Body of pancreas (tissue), 4 donors: ENCODE data around the gene OR7A17.

Experiments used
- POLR2A ChIP-seq, 3 donors: fragments of 450-650 bp; IDR thresholded peaks; one replicate each; pipeline ENCODE4 v1.6.1; 2016; ENCODE audit warnings: antibody characterized with exemption in 3 of 3, mild to moderate bottlenecking in 2 of 3
- TF ChIP-seq, protein P1 (sequence below), 7 experiments: fragments of 450-650 bp in 4 of 7; fragments of 200-600 bp in 3 of 7; sonication (generic) in 3 of 7; IDR thresholded peaks; one replicate each; pipeline ENCODE4 v1.5.1; 2016 to 2019; ENCODE audit warnings: antibody characterized with exemption in 7 of 7

DNA sequence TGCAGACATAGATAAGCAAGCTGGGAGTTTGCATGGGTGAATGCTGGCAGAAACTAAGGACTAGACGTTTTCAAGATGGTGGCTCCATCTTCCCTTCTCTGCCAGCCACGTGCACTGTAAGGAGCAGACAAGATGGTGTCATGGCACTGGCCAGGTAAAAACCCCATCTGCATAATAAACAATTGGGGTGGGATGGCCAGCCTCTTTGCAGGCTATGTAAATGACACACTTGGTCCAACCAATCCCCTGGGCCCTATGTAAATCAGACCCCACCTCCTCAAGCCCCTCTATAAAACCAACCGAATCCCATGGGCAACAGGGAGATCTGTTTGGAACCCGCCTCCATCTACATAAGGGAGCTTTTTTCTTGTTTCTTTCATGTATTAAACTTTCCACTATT is 48.5 kb downstream of the OR7A17 start:
- TF ChIP-seq POLR2A (IDR thresholded peaks at IDR 0.05): no peak
- TF ChIP-seq, protein P1, sequence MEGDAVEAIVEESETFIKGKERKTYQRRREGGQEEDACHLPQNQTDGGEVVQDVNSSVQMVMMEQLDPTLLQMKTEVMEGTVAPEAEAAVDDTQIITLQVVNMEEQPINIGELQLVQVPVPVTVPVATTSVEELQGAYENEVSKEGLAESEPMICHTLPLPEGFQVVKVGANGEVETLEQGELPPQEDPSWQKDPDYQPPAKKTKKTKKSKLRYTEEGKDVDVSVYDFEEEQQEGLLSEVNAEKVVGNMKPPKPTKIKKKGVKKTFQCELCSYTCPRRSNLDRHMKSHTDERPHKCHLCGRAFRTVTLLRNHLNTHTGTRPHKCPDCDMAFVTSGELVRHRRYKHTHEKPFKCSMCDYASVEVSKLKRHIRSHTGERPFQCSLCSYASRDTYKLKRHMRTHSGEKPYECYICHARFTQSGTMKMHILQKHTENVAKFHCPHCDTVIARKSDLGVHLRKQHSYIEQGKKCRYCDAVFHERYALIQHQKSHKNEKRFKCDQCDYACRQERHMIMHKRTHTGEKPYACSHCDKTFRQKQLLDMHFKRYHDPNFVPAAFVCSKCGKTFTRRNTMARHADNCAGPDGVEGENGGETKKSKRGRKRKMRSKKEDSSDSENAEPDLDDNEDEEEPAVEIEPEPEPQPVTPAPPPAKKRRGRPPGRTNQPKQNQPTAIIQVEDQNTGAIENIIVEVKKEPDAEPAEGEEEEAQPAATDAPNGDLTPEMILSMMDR (IDR thresholded peaks at IDR 0.05): no peak
